Neural cell (in vitro differentiated cells): Measurements from ENCODE around the gene EXOC8. TPM values are rescaled to one million over a fixed set of nuclear protein-coding genes. Genes with fewer than 3 reads are reported as not detected.

Source experiments
- H2AFZ ChIP-seq: fragments of 200-600, 300-800 bp; sonication (generic), shearing (Covaris generic); 2 replicates; pipeline ENCODE4 v1.6.0; 2014; ENCODE audit warnings: low read depth, mild to moderate bottlenecking, antibody characterized with exemption, low read length, moderate library complexity
- H3F3A ChIP-seq: fragments of 200-600 bp; shearing (Covaris generic); 2 replicates; pipeline ENCODE4 v1.6.1; 2016; ENCODE audit warnings: mild to moderate bottlenecking, moderate library complexity, mixed read lengths, antibody characterized with exemption, low read length; ENCODE audit not compliant: insufficient read depth, poor library complexity, severe bottlenecking
- H3K27ac ChIP-seq: fragments of 200-600, 300-800 bp; sonication (generic), shearing (Covaris generic); 2 replicates; pipeline ENCODE4 v1.5.1; 2014; ENCODE audit warnings: mild to moderate bottlenecking, low read length, moderate library complexity
- H3K27me3 ChIP-seq: fragments of 300-800, 200-600 bp; sonication (generic), shearing (Covaris generic); 2 replicates; pipeline ENCODE4 v1.6.0; 2014; ENCODE audit warnings: mild to moderate bottlenecking, low read depth, low read length, moderate library complexity; ENCODE audit not compliant: insufficient read depth
- H3K36me3 ChIP-seq: fragments of 300-800, 200-600 bp; sonication (generic), shearing (Covaris generic); 2 replicates; pipeline ENCODE4 v1.5.1; 2014; ENCODE audit warnings: mild to moderate bottlenecking, antibody characterized with exemption, low read length, moderate library complexity; ENCODE audit not compliant: insufficient read depth
- H3K4me2 ChIP-seq: fragments of 300-800, 200-600 bp; sonication (generic), shearing (Covaris generic); 2 replicates; pipeline ENCODE4 v1.6.0; 2014; ENCODE audit warnings: mild to moderate bottlenecking, low read length
- H3K4me3 ChIP-seq: fragments of 300-800, 200-600 bp; sonication (generic), shearing (Covaris generic); 2 replicates; pipeline ENCODE4 v1.5.1; 2014; ENCODE audit warnings: mild to moderate bottlenecking, low read length, moderate library complexity
- H3K79me2 ChIP-seq: fragments of 200-600 bp; shearing (Covaris generic); replicated peaks from 2 replicates; pipeline ENCODE4 v1.6.0; 2014; ENCODE audit warnings: mild to moderate bottlenecking, low read length, moderate library complexity; ENCODE audit not compliant: insufficient read depth
- H3K9ac ChIP-seq: fragments of 300-800, 200-600 bp; sonication (generic), shearing (Covaris generic); 2 replicates; pipeline ENCODE4 v1.6.1; 2016; ENCODE audit warnings: mild to moderate bottlenecking, low read length, mixed read lengths
- H3K9me2 ChIP-seq: fragments of 200-600 bp; shearing (Covaris generic); 2 replicates; pipeline ENCODE4 v1.6.1; 2016; ENCODE audit warnings: mild to moderate bottlenecking, low read length, mixed read lengths; ENCODE audit not compliant: insufficient read depth
- H3K9me3 ChIP-seq: fragments of 200-600, 300-800 bp; sonication (generic), shearing (Covaris generic); 2 replicates; pipeline ENCODE4 v1.6.1; 2016; ENCODE audit warnings: mild to moderate bottlenecking, mixed run types, low read length, moderate library complexity, mixed read lengths
- H4K20me1 ChIP-seq: fragments of 200-600 bp; shearing (Covaris generic); 2 replicates; pipeline ENCODE4 v1.6.1; 2016; ENCODE audit warnings: mild to moderate bottlenecking, mixed run types; ENCODE audit not compliant: insufficient read depth
- EP300 ChIP-seq: fragments of 450-650 bp; conservative IDR thresholded peaks from 2 replicates; pipeline ENCODE4 v1.6.1; 2014; ENCODE audit warnings: antibody characterized with exemption, mild to moderate bottlenecking, moderate library complexity; ENCODE audit not compliant: poor library complexity, severe bottlenecking
- EZH2 ChIP-seq: fragments of 200-600, 300-800 bp; shearing (Covaris generic), sonication (generic); IDR thresholded peaks from 2 replicates; pipeline ENCODE4 v1.6.1; 2014; ENCODE audit warnings: antibody characterized with exemption, low read length, borderline replicate concordance, mild to moderate bottlenecking; ENCODE audit not compliant: insufficient read depth, poor library complexity, severe bottlenecking
- MXI1 ChIP-seq: fragments of 450-650 bp; conservative IDR thresholded peaks from 2 replicates; pipeline ENCODE4 v1.6.1; 2014; ENCODE audit warnings: antibody characterized with exemption, mild to moderate bottlenecking; ENCODE audit not compliant: poor library complexity, severe bottlenecking
- POLR2AphosphoS5 ChIP-seq: IDR thresholded peaks from 2 replicates; pipeline ENCODE4 v1.6.1; 2012
- RAD21 ChIP-seq: fragments of 450-650 bp; conservative IDR thresholded peaks from 2 replicates; pipeline ENCODE4 v1.6.1; 2014; ENCODE audit warnings: antibody characterized with exemption, mild to moderate bottlenecking, moderate library complexity
- REST ChIP-seq: IDR thresholded peaks from 2 replicates; pipeline ENCODE4 v1.6.1; 2012; ENCODE audit warnings: borderline replicate concordance
- SMC3 ChIP-seq: fragments of 450-650 bp; conservative IDR thresholded peaks from 2 replicates; pipeline ENCODE4 v1.6.1; 2014; ENCODE audit warnings: antibody characterized with exemption, mild to moderate bottlenecking, moderate library complexity; ENCODE audit not compliant: poor library complexity
- TAF1 ChIP-seq: IDR thresholded peaks from 2 replicates; pipeline ENCODE4 v1.6.1; 2012; ENCODE audit warnings: low read depth
- polyA minus RNA-seq: library from RNA; depleted of rRNA, polyadenylated mRNA; stranded (reverse); fragments of >200 nt; gene quantifications from 2 replicates; pipeline ENCODE4 v1.2.3, GENCODE V29; 2014
- polyA plus RNA-seq: library from polyadenylated mRNA; depleted of rRNA; stranded (reverse); fragments of >200 nt; gene quantifications from 2 replicates; pipeline ENCODE4 v1.2.3, GENCODE V29; 2014
- TF ChIP-seq, protein P1 (sequence below): fragments of 450-650 bp; IDR thresholded peaks from 2 replicates; pipeline ENCODE4 v1.5.1; 2014; ENCODE audit warnings: antibody characterized with exemption, mild to moderate bottlenecking, moderate library complexity; ENCODE audit not compliant: poor library complexity, severe bottlenecking

EXOC8 gene, protein sequence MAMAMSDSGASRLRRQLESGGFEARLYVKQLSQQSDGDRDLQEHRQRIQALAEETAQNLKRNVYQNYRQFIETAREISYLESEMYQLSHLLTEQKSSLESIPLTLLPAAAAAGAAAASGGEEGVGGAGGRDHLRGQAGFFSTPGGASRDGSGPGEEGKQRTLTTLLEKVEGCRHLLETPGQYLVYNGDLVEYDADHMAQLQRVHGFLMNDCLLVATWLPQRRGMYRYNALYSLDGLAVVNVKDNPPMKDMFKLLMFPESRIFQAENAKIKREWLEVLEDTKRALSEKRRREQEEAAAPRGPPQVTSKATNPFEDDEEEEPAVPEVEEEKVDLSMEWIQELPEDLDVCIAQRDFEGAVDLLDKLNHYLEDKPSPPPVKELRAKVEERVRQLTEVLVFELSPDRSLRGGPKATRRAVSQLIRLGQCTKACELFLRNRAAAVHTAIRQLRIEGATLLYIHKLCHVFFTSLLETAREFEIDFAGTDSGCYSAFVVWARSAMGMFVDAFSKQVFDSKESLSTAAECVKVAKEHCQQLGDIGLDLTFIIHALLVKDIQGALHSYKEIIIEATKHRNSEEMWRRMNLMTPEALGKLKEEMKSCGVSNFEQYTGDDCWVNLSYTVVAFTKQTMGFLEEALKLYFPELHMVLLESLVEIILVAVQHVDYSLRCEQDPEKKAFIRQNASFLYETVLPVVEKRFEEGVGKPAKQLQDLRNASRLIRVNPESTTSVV
- polyA plus RNA-seq (12.9 and 16.9 TPM in 2 replicates), polyA minus RNA-seq (49.4 and 50.2 TPM in 2 replicates)

DNA sequence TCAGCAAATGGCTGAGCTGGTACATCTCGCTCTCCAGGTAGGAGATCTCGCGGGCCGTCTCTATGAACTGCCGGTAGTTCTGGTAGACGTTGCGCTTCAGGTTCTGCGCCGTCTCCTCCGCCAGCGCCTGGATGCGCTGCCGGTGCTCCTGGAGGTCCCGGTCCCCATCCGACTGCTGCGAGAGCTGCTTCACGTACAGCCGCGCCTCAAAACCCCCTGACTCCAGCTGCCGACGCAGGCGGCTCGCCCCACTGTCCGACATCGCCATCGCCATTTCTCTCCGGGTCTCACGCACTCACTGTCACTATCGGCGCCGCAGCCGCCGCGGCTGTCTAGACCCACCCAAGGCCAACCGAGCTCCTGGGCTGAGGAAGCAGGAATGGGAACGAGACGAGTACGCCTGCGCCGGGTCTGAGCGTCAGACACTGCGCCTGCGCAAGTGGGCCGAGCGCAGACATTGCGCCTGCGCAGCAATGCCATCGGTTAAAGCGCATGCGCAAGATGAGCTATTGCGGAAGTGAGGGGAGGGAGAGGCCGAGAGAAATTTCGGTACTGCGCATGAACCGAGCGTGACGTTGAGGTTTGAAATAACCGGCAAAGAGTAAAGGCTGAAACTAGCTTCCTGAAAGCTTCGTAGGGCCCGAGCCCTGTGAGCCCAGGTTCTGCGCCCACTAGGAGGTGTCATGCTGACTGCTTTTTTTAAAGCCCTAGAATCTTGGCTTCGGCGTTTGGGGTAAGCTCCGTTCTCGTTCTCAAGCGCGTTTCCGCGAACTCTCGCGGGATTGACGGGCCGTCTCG lies at the start of gene EXOC8:
Gene EXOC8, minus strand, starts transcription at position 381 of the 798 bp plus-strand sequence. Its CDS starts 107 bp downstream, at position 274.
- peak; percentile 97 for TF ChIP-seq POLR2AphosphoS5
- peak; percentile 64 for TF ChIP-seq MXI1
- TF ChIP-seq TAF1 = peak; percentile 99
- TF ChIP-seq EZH2 = no peak
- TF ChIP-seq EP300 = peak; percentile 38
- TF ChIP-seq RAD21 = peak; percentile 10
- peak; percentile 29 for TF ChIP-seq SMC3
- TF ChIP-seq REST = peak; percentile 99
- TF ChIP-seq, protein P1, sequence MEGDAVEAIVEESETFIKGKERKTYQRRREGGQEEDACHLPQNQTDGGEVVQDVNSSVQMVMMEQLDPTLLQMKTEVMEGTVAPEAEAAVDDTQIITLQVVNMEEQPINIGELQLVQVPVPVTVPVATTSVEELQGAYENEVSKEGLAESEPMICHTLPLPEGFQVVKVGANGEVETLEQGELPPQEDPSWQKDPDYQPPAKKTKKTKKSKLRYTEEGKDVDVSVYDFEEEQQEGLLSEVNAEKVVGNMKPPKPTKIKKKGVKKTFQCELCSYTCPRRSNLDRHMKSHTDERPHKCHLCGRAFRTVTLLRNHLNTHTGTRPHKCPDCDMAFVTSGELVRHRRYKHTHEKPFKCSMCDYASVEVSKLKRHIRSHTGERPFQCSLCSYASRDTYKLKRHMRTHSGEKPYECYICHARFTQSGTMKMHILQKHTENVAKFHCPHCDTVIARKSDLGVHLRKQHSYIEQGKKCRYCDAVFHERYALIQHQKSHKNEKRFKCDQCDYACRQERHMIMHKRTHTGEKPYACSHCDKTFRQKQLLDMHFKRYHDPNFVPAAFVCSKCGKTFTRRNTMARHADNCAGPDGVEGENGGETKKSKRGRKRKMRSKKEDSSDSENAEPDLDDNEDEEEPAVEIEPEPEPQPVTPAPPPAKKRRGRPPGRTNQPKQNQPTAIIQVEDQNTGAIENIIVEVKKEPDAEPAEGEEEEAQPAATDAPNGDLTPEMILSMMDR = peak; percentile 33
- H3K36me3 ChIP-seq = no peaks in the 10 kb centered on the region
- H3K27ac ChIP-seq = peak within 1 kb of the TSS; percentile 96

DNA sequence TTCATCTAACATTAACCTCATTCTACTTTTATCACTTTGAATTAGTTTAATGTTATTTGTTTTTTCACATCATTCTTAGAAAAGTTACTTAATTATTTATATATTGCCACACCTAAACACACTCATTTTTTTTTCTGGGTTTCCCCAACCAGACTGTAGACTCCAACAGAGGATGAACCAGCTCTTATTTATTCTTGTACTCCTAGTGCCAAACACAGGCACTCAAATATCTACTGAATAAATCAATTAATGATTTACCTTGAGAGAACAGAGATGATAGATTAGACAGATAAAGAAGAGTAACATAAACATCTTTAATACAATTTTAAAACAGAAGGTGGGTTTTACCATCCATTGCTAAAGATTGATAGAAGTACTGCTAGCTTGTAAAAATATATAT lies 48.8 kb upstream of the EXOC8 start:
- Histone ChIP-seq H3K79me2 (peaks cover 8% of the 10 kb centered on the region), H3F3A (no peaks in the 10 kb centered on the region)

More for the DNA sequence above, at the start of gene EXOC8:
- peak within 1 kb of the TSS; percentile 85 for H3K4me3 ChIP-seq
- peaks cover 3% of the 10 kb centered on the region for H4K20me1 ChIP-seq
- peaks cover 7% of the 10 kb centered on the region for H3F3A ChIP-seq
- peak within 1 kb of the TSS; percentile 84 for H2AFZ ChIP-seq
- peak within 1 kb of the TSS; percentile 96 for H3K9ac ChIP-seq
- peaks cover 63% of the 10 kb centered on the region for H3K79me2 ChIP-seq
- H3K9me2 ChIP-seq = no peaks in the 10 kb centered on the region
- H3K27me3 ChIP-seq = no peaks in the 10 kb centered on the region
- no peaks in the 10 kb centered on the region for H3K9me3 ChIP-seq
- H3K4me2 ChIP-seq = peak within 1 kb of the TSS; percentile 99

More for the DNA sequence above, 48.8 kb upstream of the EXOC8 start:
- no peak overlapping the region for H3K9ac ChIP-seq
- no peaks in the 10 kb centered on the region for H3K27me3 ChIP-seq
- no peaks in the 10 kb centered on the region for H4K20me1 ChIP-seq
- H3K4me3 ChIP-seq = no peak overlapping the region
- no peak overlapping the region for H3K4me2 ChIP-seq
- H3K27ac ChIP-seq = no peak overlapping the region
- H3K9me3 ChIP-seq = no peaks in the 10 kb centered on the region
- TF ChIP-seq POLR2AphosphoS5 (no peak), EP300 (no peak), REST (no peak), EZH2 (no peak), RAD21 (no peak), MXI1 (no peak), SMC3 (no peak), TAF1 (no peak)
- TF ChIP-seq, protein P1 = no peak
- H2AFZ ChIP-seq = no peak overlapping the region
- no peaks in the 10 kb centered on the region for H3K9me2 ChIP-seq
- H3K36me3 ChIP-seq = no peaks in the 10 kb centered on the region
